MM.1S (cell line): ENCODE measurements around the gene ZBTB34.

Experiments used
- DNase-seq: peaks from one replicate; pipeline ENCODE4 v3.0.0-alpha.2; 2015
- H2AFZ ChIP-seq: fragments of 300-600 bp; sonication (generic); 2 replicates; pipeline ENCODE4 v1.6.0; 2016; ENCODE audit warnings: antibody characterized with exemption, low read length
- H3F3A ChIP-seq: fragments of 300-600 bp; sonication (generic); 2 replicates; pipeline ENCODE4 v1.6.1; 2016; ENCODE audit warnings: mild to moderate bottlenecking, antibody characterized with exemption, low read length, moderate library complexity, mixed read lengths; ENCODE audit not compliant: insufficient read depth
- H3K27ac ChIP-seq: fragments of 300-600 bp; sonication (generic); 2 replicates; pipeline ENCODE4 v1.5.1; 2016; ENCODE audit warnings: mild to moderate bottlenecking, low read length
- H3K27me3 ChIP-seq: fragments of 300-600 bp; sonication (generic); replicated peaks from 2 replicates; pipeline ENCODE4 v1.6.0; 2016; ENCODE audit warnings: low read length; ENCODE audit not compliant: insufficient read depth
- H3K36me3 ChIP-seq: fragments of 300-600 bp; sonication (generic); replicated peaks from 2 replicates; pipeline ENCODE4 v1.6.1; 2016; ENCODE audit warnings: mild to moderate bottlenecking, low read length, mixed read lengths; ENCODE audit not compliant: insufficient read depth
- H3K4me1 ChIP-seq: fragments of 300-600 bp; sonication (generic); 2 replicates; pipeline ENCODE4 v1.6.1; 2016; ENCODE audit warnings: low read length, mixed read lengths
- H3K4me2 ChIP-seq: fragments of 300-600 bp; sonication (generic); 2 replicates; pipeline ENCODE4 v1.6.0; 2016; ENCODE audit warnings: low read depth, low read length
- H3K4me3 ChIP-seq: fragments of 300-600 bp; sonication (generic); 2 replicates; pipeline ENCODE4 v1.5.1; 2016; ENCODE audit warnings: low read length, mixed read lengths
- H3K79me2 ChIP-seq: fragments of 300-600 bp; sonication (generic); 2 replicates; pipeline ENCODE4 v1.6.1; 2016; ENCODE audit warnings: mixed run types, low read length, mixed read lengths
- H3K9ac ChIP-seq: fragments of 300-600 bp; sonication (generic); 2 replicates; pipeline ENCODE4 v1.6.1; 2016; ENCODE audit warnings: low read length, mixed read lengths
- H3K9me2 ChIP-seq: fragments of 300-600 bp; sonication (generic); replicated peaks from 2 replicates; pipeline ENCODE4 v1.6.1; 2016; ENCODE audit warnings: mild to moderate bottlenecking, low read length, mixed read lengths; ENCODE audit not compliant: insufficient read depth
- H3K9me3 ChIP-seq: fragments of 300-600 bp; sonication (generic); replicated peaks from 2 replicates; pipeline ENCODE4 v1.6.1; 2016; ENCODE audit warnings: mild to moderate bottlenecking, low read length, mixed read lengths; ENCODE audit not compliant: insufficient read depth
- H4K20me1 ChIP-seq: fragments of 300-600 bp; sonication (generic); 2 replicates; pipeline ENCODE4 v1.6.1; 2016; ENCODE audit warnings: mild to moderate bottlenecking, low read length, moderate library complexity, mixed read lengths; ENCODE audit not compliant: insufficient read depth
- EZH2 ChIP-seq: fragments of 300-600 bp; sonication (generic); optimal IDR thresholded peaks from 2 replicates; pipeline ENCODE3; 2017; ENCODE audit warnings: low read depth, mild to moderate bottlenecking, antibody characterized with exemption, low read length, mixed read lengths
- EZH2phosphoT487 ChIP-seq: fragments of 300-600 bp; sonication (generic); IDR thresholded peaks from 2 replicates; pipeline ENCODE4 v1.6.1; 2018; ENCODE audit warnings: antibody characterized with exemption, low read length
- TF ChIP-seq, protein P1 (sequence below): fragments of 300-600 bp; sonication (generic); IDR thresholded peaks from 2 replicates; pipeline ENCODE4 v1.5.1; 2016; ENCODE audit warnings: antibody characterized with exemption, low read length, mixed read lengths

ZBTB34 gene

DNA sequence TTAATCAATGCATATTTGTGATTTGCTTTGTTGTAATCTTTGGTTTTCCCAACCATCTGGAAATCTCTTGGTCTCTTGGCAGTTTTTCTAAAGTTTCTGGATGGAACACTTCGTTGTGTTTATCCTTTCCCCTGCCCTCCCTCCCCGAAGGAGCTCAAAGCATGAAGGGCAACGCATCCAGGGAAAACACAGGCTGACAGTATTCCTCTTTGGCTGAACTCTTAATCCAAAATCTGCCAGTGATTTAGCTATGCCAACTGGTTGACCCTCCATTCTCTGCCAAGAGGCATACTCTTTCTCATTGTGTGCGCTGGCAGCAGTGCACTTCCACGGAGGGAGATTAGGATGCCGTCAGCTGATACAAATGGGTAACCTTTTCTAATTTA lies 20.5 kb downstream of the ZBTB34 start:
- Histone ChIP-seq H3K9me3 (no peaks in the 10 kb centered on the region), H3K27ac (no peak overlapping the region), H3K9ac (no peak overlapping the region), H4K20me1 (no peaks in the 10 kb centered on the region), H3K79me2 (peaks cover 14% of the 10 kb centered on the region), H3K4me3 (no peak overlapping the region), H3K36me3 (no peaks in the 10 kb centered on the region), H3K4me2 (no peak overlapping the region), H2AFZ (no peak overlapping the region), H3K4me1 (no peaks in the 10 kb centered on the region), H3F3A (no peaks in the 10 kb centered on the region), H3K27me3 (no peaks in the 10 kb centered on the region), H3K9me2 (no peaks in the 10 kb centered on the region)
- TF ChIP-seq EZH2phosphoT487 (no peak), EZH2 (no peak)
- TF ChIP-seq, protein P1, sequence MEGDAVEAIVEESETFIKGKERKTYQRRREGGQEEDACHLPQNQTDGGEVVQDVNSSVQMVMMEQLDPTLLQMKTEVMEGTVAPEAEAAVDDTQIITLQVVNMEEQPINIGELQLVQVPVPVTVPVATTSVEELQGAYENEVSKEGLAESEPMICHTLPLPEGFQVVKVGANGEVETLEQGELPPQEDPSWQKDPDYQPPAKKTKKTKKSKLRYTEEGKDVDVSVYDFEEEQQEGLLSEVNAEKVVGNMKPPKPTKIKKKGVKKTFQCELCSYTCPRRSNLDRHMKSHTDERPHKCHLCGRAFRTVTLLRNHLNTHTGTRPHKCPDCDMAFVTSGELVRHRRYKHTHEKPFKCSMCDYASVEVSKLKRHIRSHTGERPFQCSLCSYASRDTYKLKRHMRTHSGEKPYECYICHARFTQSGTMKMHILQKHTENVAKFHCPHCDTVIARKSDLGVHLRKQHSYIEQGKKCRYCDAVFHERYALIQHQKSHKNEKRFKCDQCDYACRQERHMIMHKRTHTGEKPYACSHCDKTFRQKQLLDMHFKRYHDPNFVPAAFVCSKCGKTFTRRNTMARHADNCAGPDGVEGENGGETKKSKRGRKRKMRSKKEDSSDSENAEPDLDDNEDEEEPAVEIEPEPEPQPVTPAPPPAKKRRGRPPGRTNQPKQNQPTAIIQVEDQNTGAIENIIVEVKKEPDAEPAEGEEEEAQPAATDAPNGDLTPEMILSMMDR = no peak
- no peak for DNase-seq

DNA sequence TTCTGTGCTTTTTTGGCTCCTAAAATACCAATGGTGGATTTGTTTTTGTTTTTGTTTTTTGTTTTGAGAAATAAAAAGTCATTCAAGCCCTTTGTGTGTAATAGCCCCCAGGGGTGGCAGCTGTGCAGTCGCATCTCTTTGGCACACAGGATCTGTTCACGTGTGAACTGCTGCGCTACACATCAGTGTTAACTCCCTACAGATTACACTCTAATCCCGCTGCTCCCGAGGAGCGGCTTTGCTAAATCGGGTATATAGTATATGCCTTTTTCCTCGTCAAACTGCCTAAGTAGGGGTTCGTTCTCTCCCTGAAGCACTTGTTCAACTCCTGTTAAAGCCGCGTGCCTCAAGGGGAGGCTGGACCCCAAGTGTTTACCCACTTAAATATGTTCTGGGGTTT lies 22.3 kb downstream of the ZBTB34 start:
- Histone ChIP-seq H3K36me3 (no peaks in the 10 kb centered on the region), H3K4me2 (no peak overlapping the region), H3K9me3 (no peaks in the 10 kb centered on the region), H3K27ac (no peak overlapping the region), H3K4me1 (no peaks in the 10 kb centered on the region), H3F3A (no peaks in the 10 kb centered on the region), H3K27me3 (no peaks in the 10 kb centered on the region), H3K4me3 (no peak overlapping the region), H4K20me1 (no peaks in the 10 kb centered on the region), H3K9ac (no peak overlapping the region), H3K79me2 (no peaks in the 10 kb centered on the region), H3K9me2 (no peaks in the 10 kb centered on the region), H2AFZ (no peak overlapping the region)
- DNase-seq = no peak
- no peak for TF ChIP-seq EZH2phosphoT487
- TF ChIP-seq, protein P1 = no peak
- TF ChIP-seq EZH2 = no peak

DNA sequence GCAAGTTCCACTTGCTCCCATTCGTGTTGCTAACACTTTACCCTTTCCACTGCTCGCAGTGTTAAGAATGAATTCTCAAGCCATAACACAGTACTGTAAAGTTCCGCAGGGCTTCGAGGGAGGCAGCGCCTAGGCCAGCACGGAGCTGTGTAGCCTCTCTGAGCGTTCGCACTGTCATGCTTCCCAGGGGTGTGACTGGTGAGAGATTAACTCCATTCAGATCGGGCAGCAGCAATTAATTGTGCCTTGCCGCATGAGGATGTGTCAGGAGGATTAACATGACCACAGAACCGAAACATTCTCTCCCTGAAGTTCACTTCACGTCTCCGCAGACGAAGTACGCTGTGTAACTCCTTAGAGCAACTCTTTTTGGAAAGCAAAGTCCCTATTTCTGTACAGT lies 23.2 kb downstream of the ZBTB34 start:
- H3K4me2 ChIP-seq = no peak overlapping the region
- DNase-seq = no peak
- H3K36me3 ChIP-seq = no peaks in the 10 kb centered on the region
- H3K27ac ChIP-seq = no peak overlapping the region
- no peaks in the 10 kb centered on the region for H3K79me2 ChIP-seq
- H3K9ac ChIP-seq = no peak overlapping the region
- no peaks in the 10 kb centered on the region for H3F3A ChIP-seq
- H3K4me3 ChIP-seq = no peak overlapping the region
- H4K20me1 ChIP-seq = no peaks in the 10 kb centered on the region
- H3K9me3 ChIP-seq = no peaks in the 10 kb centered on the region
- H2AFZ ChIP-seq = no peak overlapping the region
- no peaks in the 10 kb centered on the region for H3K4me1 ChIP-seq
- H3K27me3 ChIP-seq = no peaks in the 10 kb centered on the region
- TF ChIP-seq EZH2 (no peak), EZH2phosphoT487 (no peak)
- TF ChIP-seq, protein P1 = no peak
- H3K9me2 ChIP-seq = no peaks in the 10 kb centered on the region
